Smooth muscle cell of the coronary artery (primary cell): ENCODE measurements around the gene MORN2. TPM values are rescaled to one million over a fixed set of nuclear protein-coding genes. Genes with fewer than 3 reads are reported as not detected.

ENCODE experiments used
- total RNA-seq: library from RNA; depleted of rRNA; stranded (reverse); fragments of >200 nt; gene quantifications from 2 replicates; pipeline ENCODE4 v1.2.3, GENCODE V29; 2014; ENCODE audit warnings: low replicate concordance

The MORN2 gene
- total RNA-seq = 17.2 and 20.0 TPM in 2 replicates

GRCh38 chr2:38875576-38876367 lies at the start of gene MORN2, which contains the start of gene DHX57:
Gene MORN2, plus strand, starts transcription at chr2:38875976.
Gene DHX57, minus strand, starts transcription at chr2:38875934. Its CDS starts 7,529 bp downstream, at chr2:38868405.

GRCh38 chr2:38889575-38889974 lies 13.8 kb downstream of the MORN2 start, which contains the start of gene ARHGEF33:
Gene ARHGEF33, plus strand, starts transcription at chr2:38889875. Its CDS starts 29,573 bp downstream, at chr2:38919448.

Other genes with a start within 250 kb of the MORN2 start
- gene GALM, start 209.9 kb upstream of the MORN2 start, total RNA-seq = 14.4 and 54.5 TPM in 2 replicates
- gene SRSF7, start 124.6 kb upstream of the MORN2 start, total RNA-seq = 149 and 208 TPM in 2 replicates
- 7.6 and 10.4 TPM in 2 replicates for gene GEMIN6, start 97.8 kb upstream of the MORN2 start, total RNA-seq
- gene DHX57, start within 50 bp of the MORN2 start, total RNA-seq = 15.3 and 20.3 TPM in 2 replicates
- 0.15 and 0.59 TPM in 2 replicates for gene ARHGEF33, start 13.9 kb downstream of the MORN2 start, total RNA-seq
- gene SOS1, start 245.1 kb downstream of the MORN2 start, total RNA-seq = 11.2 and 20.0 TPM in 2 replicates